Body of pancreas (tissue), 4 donors: Measurements from ENCODE around the gene SPRR4. TPM values are rescaled to one million over a fixed set of nuclear protein-coding genes. Genes with fewer than 3 reads are reported as not detected.

ENCODE experiments used
- ATAC-seq: fragments of 150-250 bp; one replicate; pipeline ENCODE4 v1.9.1; 2016
- DNase-seq, 4 donors: peaks; one replicate each; pipeline ENCODE4 v3.0.0-alpha.2; 2019
- H3K27ac ChIP-seq, 4 donors: fragments of 200-600 bp; sonication (generic); 1 replicate in 3 of 4; 2 replicates in 1 of 4; pipeline versions ENCODE4 v1.5.1 to v1.6.1; 2016 to 2019; ENCODE audit warnings: mild to moderate bottlenecking in 1 of 4, mixed read lengths in 1 of 4, moderate library complexity in 1 of 4
- H3K27me3 ChIP-seq, 2 donors: fragments of 200-600 bp; sonication (generic); one replicate each; pipeline ENCODE4 v1.6.0; 2016; ENCODE audit warnings: mild to moderate bottlenecking in 1 of 2
- H3K36me3 ChIP-seq, 2 donors: fragments of 200-600 bp; sonication (generic); replicated peaks in 1 of 2; 2 replicates each; pipeline ENCODE4 v1.5.1; 2016; ENCODE audit warnings: low read depth in 2 of 2; ENCODE audit not compliant: insufficient read depth in 1 of 2
- H3K4me1 ChIP-seq: fragments of 200-600 bp; sonication (generic); one replicate; pipeline ENCODE4 v1.6.0; 2016
- H3K4me3 ChIP-seq, 2 donors: fragments of 200-600 bp; sonication (generic); 1 replicate in 1 of 2; 2 replicates in 1 of 2; pipeline ENCODE4 v1.5.1; 2016 to 2019
- H3K9me3 ChIP-seq, 3 donors: fragments of 200-600 bp; sonication (generic); 1 replicate in 2 of 3; 2 replicates in 1 of 3; pipeline ENCODE4 v1.5.1; 2016
- CTCF ChIP-seq, 7 experiments: fragments of 450-650 bp in 4 of 7; fragments of 200-600 bp in 3 of 7; sonication (generic) in 3 of 7; IDR thresholded peaks; one replicate each; pipeline ENCODE4 v1.5.1; 2016 to 2019; ENCODE audit warnings: antibody characterized with exemption in 7 of 7
- POLR2A ChIP-seq, 3 donors: fragments of 450-650 bp; IDR thresholded peaks; one replicate each; pipeline ENCODE4 v1.6.1; 2016; ENCODE audit warnings: antibody characterized with exemption in 3 of 3, mild to moderate bottlenecking in 2 of 3
- WGBS, 2 donors: methylation state at CpG; one replicate each; pipeline ENCODE4 v1.1.5; 2017; 5-methylcytosine and 5-hydroxymethylcytosine counted together
- intact Hi-C: fragments of 100-400 bp; cut with DNase I; formaldehyde crosslinking; loops from one replicate; pipeline ENCODE4 v1.15.1; 2023
- total RNA-seq, 2 donors: library from RNA; depleted of rRNA; stranded (reverse); fragments of >200 nt; gene quantifications; one replicate each; pipeline ENCODE4 v1.1.0, GENCODE V29; 2016

SPRR4 gene
- total RNA-seq, 2 donors from 2014 or later = not detected

DNA sequence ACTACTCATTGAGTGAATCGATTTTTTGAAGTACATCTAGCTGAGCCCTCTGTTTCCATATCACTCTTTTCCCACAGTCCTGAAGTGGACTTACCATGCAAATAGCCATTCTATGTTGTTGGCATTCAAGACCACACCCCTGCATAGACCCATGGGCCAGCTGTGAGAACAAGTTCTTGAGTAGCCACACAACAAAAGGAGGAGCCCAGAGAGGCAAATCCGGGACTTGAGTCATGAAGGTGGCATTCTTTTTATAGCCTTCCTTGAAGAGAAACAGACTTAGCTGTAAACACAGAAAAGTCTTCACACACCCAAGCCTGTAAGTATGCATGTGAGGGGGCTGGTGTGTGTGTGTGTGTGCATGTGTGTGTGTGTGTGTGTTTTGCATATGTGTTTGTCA lies 37.3 kb upstream of the SPRR4 start:
- intact Hi-C loops = no loop called here
- DNase-seq (no peak), ATAC-seq (no peak)
- no peak overlapping the region for H3K27ac ChIP-seq
- H3K9me3 ChIP-seq = no peaks in the 10 kb centered on the region
- H3K4me3 ChIP-seq = no peak overlapping the region
- no peak for TF ChIP-seq CTCF (IDR thresholded peaks at IDR 0.05)
- no peak for TF ChIP-seq POLR2A (IDR thresholded peaks at IDR 0.05)
- H3K4me1 ChIP-seq = no peaks in the 10 kb centered on the region
- H3K36me3 ChIP-seq = no peaks in the 10 kb centered on the region
- WGBS, 2 donors = 66 to 79% methylated on average over 2 of the region's 2 CpGs
- H3K27me3 ChIP-seq = no peaks in the 10 kb centered on the region

- ATAC-seq (no peak), DNase-seq (no peak)
- Histone ChIP-seq H3K36me3 (no peaks in the 10 kb centered on the region), H3K27me3 (no peaks in the 10 kb centered on the region), H3K9me3 (no peaks in the 10 kb centered on the region), H3K27ac (no peak overlapping the region), H3K4me1 (no peaks in the 10 kb centered on the region), H3K4me3 (no peak overlapping the region)
- TF ChIP-seq CTCF (IDR thresholded peaks at IDR 0.05) (no peak), POLR2A (IDR thresholded peaks at IDR 0.05) (no peak)
- WGBS, 2 donors = 92 to 96% methylated on average over 1 of the region's 1 CpG
- intact Hi-C loops = no loop called here
Observed at GRCh38 chr1:152940614-152941013, 29.8 kb upstream of the SPRR4 start.

- TF ChIP-seq POLR2A (IDR thresholded peaks at IDR 0.05) (no peak), CTCF (IDR thresholded peaks at IDR 0.05) (no peak)
- intact Hi-C loops = no loop called here
Observed at GRCh38 chr1:152941037-152941711, 29.3 kb upstream of the SPRR4 start.

GRCh38 chr1:152942161-152942560 lies 28.3 kb upstream of the SPRR4 start:
- 65 to 78% methylated on average over 1 to 2 of the region's 2 CpGs for WGBS, 2 donors
- ATAC-seq = no peak
- Histone ChIP-seq H3K4me3 (no peak overlapping the region), H3K4me1 (no peaks in the 10 kb centered on the region), H3K9me3 (no peaks in the 10 kb centered on the region), H3K27ac (no peak overlapping the region), H3K27me3 (no peaks in the 10 kb centered on the region), H3K36me3 (no peaks in the 10 kb centered on the region)
- no peak for DNase-seq
- TF ChIP-seq CTCF (IDR thresholded peaks at IDR 0.05) (no peak), POLR2A (IDR thresholded peaks at IDR 0.05) (no peak)
- intact Hi-C loops = no loop called here

More at GRCh38 chr1:152941037-152941711, 29.3 kb upstream of the SPRR4 start:
- Histone ChIP-seq H3K4me3 (no peak overlapping the region), H3K36me3 (no peaks in the 10 kb centered on the region), H3K4me1 (no peaks in the 10 kb centered on the region), H3K27me3 (no peaks in the 10 kb centered on the region), H3K27ac (no peak overlapping the region), H3K9me3 (no peaks in the 10 kb centered on the region)
- DNase-seq = no peak
- WGBS, 2 donors = 64 to 69% methylated on average over 8 of the region's 8 CpGs
- ATAC-seq = no peak

- DNase-seq = no peak
- no peaks in the 10 kb centered on the region for H3K9me3 ChIP-seq
- TF ChIP-seq CTCF (IDR thresholded peaks at IDR 0.05) (no peak), POLR2A (IDR thresholded peaks at IDR 0.05) (no peak)
- H3K4me1 ChIP-seq = no peaks in the 10 kb centered on the region
- H3K27ac ChIP-seq = no peak overlapping the region
- no peak for ATAC-seq
- no peaks in the 10 kb centered on the region for H3K36me3 ChIP-seq
- no peaks in the 10 kb centered on the region for H3K27me3 ChIP-seq
- WGBS, 2 donors = 51 to 63% methylated on average over 3 of the region's 3 CpGs
- intact Hi-C loops = no loop called here
- no peak overlapping the region for H3K4me3 ChIP-seq
Observed at GRCh38 chr1:152946248-152946647, 24.2 kb upstream of the SPRR4 start.
